NT2/D1 (cell line): ENCODE results near the gene PEPD.
"Not testable (repeated sequence)": the region's sequence is repeated elsewhere in the genome, so short reads cannot be mapped to it uniquely, and the experiment has no call there.

Source experiments
- DNase-seq: peaks from one replicate; pipeline ENCODE4 v3.0.0-alpha.2; 2011; ENCODE audit warnings: low read depth, low spot score
- H3K27me3 ChIP-seq: 2 replicates; pipeline ENCODE4 v1.6.0; 2011; ENCODE audit warnings: mild to moderate bottlenecking; ENCODE audit not compliant: insufficient read length, insufficient read depth
- H3K36me3 ChIP-seq: 2 replicates; pipeline ENCODE4 v1.6.1; 2011; ENCODE audit warnings: mild to moderate bottlenecking, low read length, mixed read lengths; ENCODE audit not compliant: insufficient read depth, insufficient read length
- H3K4me1 ChIP-seq: 2 replicates; pipeline ENCODE4 v1.5.1; 2011; ENCODE audit not compliant: insufficient read depth, insufficient read length
- H3K4me3 ChIP-seq: 2 replicates; pipeline ENCODE4 v1.5.1; 2011; ENCODE audit warnings: low read depth; ENCODE audit not compliant: insufficient read length
- H3K9ac ChIP-seq: 2 replicates; pipeline ENCODE4 v1.6.0; 2011; ENCODE audit warnings: low read depth; ENCODE audit not compliant: insufficient read length
- H3K9me3 ChIP-seq: 2 replicates; pipeline ENCODE4 v1.5.1; 2011; ENCODE audit warnings: mild to moderate bottlenecking, low read length; ENCODE audit not compliant: insufficient read depth
- SUZ12 ChIP-seq: IDR thresholded peaks from 2 replicates; pipeline ENCODE4 v1.6.1; 2011; ENCODE audit not compliant: insufficient read length, insufficient read depth; ENCODE audit errors: extremely low read depth
- YY1 ChIP-seq: IDR thresholded peaks from 2 replicates; pipeline ENCODE4 v1.6.1; 2011; ENCODE audit not compliant: insufficient read length, insufficient read depth
- ZNF274 ChIP-seq: IDR thresholded peaks from 2 replicates; pipeline ENCODE4 v1.6.1; 2011; ENCODE audit warnings: mild to moderate bottlenecking, low read depth, low read length

The PEPD gene

DNA sequence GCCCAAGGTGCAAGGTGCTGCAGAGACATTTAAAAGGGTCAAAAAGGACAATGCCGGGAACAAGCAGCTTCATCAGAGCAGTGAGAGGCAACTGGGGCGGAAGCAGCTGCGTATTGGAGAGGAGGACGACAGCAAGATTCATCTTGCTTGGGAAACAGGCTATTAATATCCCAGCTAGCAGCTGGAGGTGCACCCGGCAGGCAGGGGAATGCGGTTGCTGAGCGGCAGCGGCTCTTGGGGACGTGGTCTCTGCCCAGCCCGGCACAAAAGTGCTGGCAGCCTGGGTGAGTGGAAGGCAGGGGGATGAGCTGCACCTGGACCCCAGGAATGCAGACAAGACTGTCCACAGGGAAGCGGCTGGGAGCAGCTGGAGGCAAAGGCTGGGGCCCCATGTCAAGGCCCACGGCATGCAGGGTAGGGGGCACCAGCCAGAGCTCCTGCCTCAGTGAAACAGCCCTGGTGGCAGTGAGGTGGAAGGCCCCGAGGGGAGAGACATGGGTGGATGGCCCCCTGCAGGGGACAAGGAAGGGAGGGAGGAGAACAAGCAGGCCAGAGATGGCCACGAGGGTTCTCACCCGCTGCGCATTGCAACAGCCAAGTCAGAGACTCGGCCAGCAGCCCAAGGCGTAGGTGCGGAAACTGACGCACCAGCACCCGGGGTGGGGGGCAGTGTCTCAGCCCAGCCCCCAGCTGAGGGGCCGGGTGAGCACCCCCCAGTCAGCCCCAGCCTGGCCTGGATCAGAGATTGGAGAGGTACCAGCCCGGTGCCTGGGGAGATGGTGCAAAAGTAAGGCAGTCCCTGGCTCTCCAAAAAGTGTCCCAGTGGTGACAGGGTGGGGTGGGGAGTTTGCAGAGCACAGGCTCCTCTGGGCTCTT, 34.4 kb downstream of the PEPD start:
- DNase-seq = no peak
- Histone ChIP-seq H3K4me3 (no peak overlapping the region), H3K27me3 (no peaks in the 10 kb centered on the region), H3K9ac (no peak overlapping the region), H3K9me3 (no peaks in the 10 kb centered on the region), H3K4me1 (peaks cover 3% of the 10 kb centered on the region), H3K36me3 (peaks cover 21% of the 10 kb centered on the region)
- TF ChIP-seq SUZ12 (no peak), YY1 (no peak), ZNF274 (no peak)

DNA sequence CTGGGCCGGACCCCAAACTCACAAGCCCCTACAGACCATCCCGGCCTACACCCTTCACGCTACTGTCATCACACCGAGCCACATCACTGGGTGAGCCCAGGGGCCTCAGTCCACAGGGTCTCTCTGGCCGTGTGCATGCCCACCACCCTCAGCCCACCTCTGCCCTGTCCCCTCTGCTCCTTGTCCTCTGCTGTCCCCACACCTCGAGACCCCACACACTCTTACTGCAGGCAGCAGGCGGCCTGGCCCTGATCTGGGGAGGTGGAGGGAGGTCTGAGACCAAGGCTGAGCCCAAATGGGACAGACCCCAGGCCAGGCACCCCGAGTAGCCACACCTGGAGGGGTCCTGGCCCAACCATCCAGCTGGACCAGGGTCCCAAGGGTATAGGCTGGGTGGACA, 35.2 kb downstream of the PEPD start:
- H3K27me3 ChIP-seq = no peaks in the 10 kb centered on the region
- TF ChIP-seq SUZ12 = no peak
- TF ChIP-seq ZNF274 = no peak
- TF ChIP-seq YY1 = no peak
- no peaks in the 10 kb centered on the region for H3K9me3 ChIP-seq
- peaks cover 3% of the 10 kb centered on the region for H3K4me1 ChIP-seq
- DNase-seq = no peak
- H3K9ac ChIP-seq = no peak overlapping the region
- no peak overlapping the region for H3K4me3 ChIP-seq
- peaks cover 21% of the 10 kb centered on the region for H3K36me3 ChIP-seq

DNA sequence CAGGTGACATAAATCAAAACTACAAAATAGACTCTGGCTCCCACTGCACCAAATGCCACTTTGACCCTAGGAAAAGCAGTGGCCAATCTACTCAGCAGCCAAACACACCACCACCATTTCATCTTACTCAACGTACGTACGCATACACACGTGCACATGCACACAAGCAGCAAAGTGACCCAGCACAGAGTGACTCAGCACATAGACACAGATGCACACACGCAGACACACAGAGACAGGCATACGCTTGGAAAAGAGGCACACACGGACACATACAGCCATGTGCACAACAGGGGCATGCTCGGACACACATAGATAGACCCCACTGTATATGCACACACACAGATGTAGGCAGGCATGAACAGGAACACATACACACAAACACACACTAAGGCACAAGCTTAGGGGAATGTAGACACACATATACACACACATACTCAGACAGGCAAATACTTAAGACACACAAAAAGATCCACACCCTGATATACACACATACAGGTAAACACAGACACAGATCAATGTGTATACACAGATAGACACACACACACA, 37.3 kb downstream of the PEPD start:
- no peak for TF ChIP-seq ZNF274
- TF ChIP-seq SUZ12 = no peak
- no peak for TF ChIP-seq YY1
- no peak overlapping the region for H3K4me3 ChIP-seq
- H3K4me1 ChIP-seq = peaks cover 3% of the 10 kb centered on the region
- no peaks in the 10 kb centered on the region for H3K9me3 ChIP-seq
- no peaks in the 10 kb centered on the region for H3K27me3 ChIP-seq
- no peak overlapping the region for H3K9ac ChIP-seq
- DNase-seq = no peak
- H3K36me3 ChIP-seq = peaks cover 15% of the 10 kb centered on the region

DNA sequence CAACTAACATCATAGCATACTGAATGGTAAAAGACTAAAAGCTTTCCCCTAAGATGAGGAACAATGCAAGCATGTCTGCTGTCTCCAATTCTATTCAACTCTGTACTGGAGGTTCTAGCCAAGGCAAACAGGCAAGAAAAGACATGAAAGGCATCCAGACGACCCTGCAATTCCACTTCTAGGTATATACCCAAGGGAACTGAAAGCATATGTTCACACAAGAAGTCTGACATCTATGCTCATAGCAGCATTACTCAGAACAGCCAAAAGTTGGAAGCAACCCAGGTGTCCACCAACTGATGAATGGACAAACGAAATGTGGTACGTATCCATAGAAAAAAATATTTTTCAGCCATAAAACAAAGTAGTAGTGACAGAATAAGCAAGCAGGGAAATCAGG, 39.1 kb downstream of the PEPD start:
- Histone ChIP-seq H3K27me3 (no peaks in the 10 kb centered on the region), H3K36me3 (peaks cover 2% of the 10 kb centered on the region), H3K9ac (no peak overlapping the region), H3K9me3 (no peaks in the 10 kb centered on the region), H3K4me1 (no peaks in the 10 kb centered on the region), H3K4me3 (no peak overlapping the region)
- TF ChIP-seq SUZ12 = no peak
- TF ChIP-seq YY1 = no peak
- no peak for TF ChIP-seq ZNF274
- DNase-seq = no peak

DNA sequence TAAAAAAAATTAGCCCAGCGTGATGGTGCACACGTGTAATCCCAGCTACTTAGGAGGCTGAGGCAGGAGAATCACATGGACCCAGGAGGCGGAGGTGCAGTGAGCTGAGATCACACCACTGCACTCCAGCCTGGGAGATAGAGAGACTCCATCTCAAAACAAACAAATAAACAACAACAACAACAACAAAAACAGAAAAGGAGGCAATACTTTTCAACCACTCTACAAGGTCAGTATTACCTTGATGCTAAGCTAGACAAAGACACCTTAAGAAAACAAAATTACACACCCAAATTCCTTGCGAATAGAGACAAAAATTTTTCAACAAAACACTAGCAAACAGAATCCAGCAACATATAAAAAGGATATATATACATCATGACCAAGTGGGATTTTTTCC, 39.7 kb downstream of the PEPD start:
- no peak overlapping the region for H3K9ac ChIP-seq
- no peak for TF ChIP-seq YY1
- TF ChIP-seq SUZ12 = no peak
- no peak for TF ChIP-seq ZNF274
- H3K36me3 ChIP-seq = peaks cover 5% of the 10 kb centered on the region
- H3K4me3 ChIP-seq = no peak overlapping the region
- DNase-seq = no peak
- H3K9me3 ChIP-seq = no peaks in the 10 kb centered on the region
- H3K4me1 ChIP-seq = no peaks in the 10 kb centered on the region
- no peaks in the 10 kb centered on the region for H3K27me3 ChIP-seq

GRCh38 chr19:33479570-33479969, 42.0 kb downstream of the PEPD start:
- not testable (repeated sequence) for H3K9ac ChIP-seq, H3K27me3 ChIP-seq, H3K4me3 ChIP-seq, H3K4me1 ChIP-seq, DNase-seq, H3K9me3 ChIP-seq
- peaks cover 17% of the 10 kb centered on the region for H3K36me3 ChIP-seq

DNA sequence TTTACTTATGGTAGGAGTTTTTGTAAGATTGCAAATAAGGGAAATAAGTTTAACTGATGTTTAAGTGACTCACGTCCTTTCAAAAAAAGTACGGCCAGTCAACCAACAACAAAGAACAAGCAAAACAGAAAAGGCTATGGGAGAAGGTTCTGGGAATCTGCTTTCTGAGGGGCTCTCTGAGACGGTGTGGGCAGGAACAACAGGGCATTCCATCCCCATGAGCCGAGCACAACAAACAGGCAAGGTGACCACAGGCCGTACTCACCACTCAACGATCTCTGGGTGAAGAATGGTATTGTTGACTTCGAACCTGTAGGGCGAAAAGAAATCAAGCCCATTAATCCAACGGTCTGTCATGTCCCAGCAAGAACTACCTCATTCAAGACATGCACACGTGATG, 43.8 kb downstream of the PEPD start:
- Histone ChIP-seq H3K9ac (no peak overlapping the region), H3K4me3 (no peak overlapping the region), H3K27me3 (no peaks in the 10 kb centered on the region), H3K36me3 (peaks cover 28% of the 10 kb centered on the region), H3K4me1 (no peaks in the 10 kb centered on the region), H3K9me3 (no peaks in the 10 kb centered on the region)
- no peak for DNase-seq
- no peak for TF ChIP-seq YY1
- no peak for TF ChIP-seq SUZ12
- no peak for TF ChIP-seq ZNF274
